Smooth muscle cell of the brain vasculature (primary cell): ENCODE results near the gene MYBPC2.
A peak's percentile ranks its signal among the peaks of the same experiment; 100 is the strongest.
"Not testable (repeated sequence)": the region's sequence is repeated elsewhere in the genome, so short reads cannot be mapped to it uniquely, and the experiment has no call there.

ENCODE experiments used
- DNase-seq: peaks from one replicate; pipeline ENCODE4 v3.0.0-alpha.2; 2012; ENCODE audit warnings: low read depth, low spot score

The MYBPC2 gene

DNA sequence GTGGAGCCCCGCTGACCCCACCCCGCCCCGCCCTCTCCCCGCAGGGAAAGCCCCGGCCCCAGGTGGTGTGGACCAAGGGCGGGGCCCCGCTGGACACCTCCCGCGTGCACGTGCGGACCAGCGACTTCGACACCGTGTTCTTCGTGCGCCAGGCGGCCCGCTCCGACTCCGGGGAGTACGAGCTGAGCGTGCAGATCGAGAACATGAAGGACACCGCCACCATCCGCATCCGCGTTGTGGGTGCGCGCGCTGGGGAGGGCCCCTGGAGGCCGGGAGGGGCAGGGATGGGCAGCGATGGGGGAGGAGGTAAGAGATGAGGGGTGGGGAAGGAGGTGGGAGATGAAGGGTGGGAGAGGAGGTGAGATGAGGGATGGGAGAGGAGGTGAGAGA lies 26.4 kb downstream of the MYBPC2 start:
- no peak for DNase-seq

DNA sequence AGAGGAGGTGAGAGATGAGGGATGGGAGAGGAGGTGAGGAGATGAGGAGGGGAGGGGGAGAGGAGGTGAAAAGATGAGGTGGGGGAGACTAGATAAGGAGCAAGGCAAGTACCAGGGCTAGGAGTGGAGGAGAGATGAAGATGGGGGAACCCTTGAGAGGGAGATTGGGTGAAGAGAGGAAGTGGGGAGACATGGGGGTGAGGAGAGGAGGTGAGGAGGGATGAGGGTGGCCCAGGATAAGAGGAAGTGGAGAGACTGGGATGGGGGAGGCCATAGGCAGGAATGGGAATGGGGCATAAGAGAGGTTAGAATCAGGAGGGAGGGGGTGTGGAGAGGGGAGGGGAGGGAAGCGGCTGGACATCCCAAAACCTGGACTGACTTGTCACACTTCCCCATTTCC lies 26.9 kb downstream of the MYBPC2 start:
- no peak for DNase-seq

DNA sequence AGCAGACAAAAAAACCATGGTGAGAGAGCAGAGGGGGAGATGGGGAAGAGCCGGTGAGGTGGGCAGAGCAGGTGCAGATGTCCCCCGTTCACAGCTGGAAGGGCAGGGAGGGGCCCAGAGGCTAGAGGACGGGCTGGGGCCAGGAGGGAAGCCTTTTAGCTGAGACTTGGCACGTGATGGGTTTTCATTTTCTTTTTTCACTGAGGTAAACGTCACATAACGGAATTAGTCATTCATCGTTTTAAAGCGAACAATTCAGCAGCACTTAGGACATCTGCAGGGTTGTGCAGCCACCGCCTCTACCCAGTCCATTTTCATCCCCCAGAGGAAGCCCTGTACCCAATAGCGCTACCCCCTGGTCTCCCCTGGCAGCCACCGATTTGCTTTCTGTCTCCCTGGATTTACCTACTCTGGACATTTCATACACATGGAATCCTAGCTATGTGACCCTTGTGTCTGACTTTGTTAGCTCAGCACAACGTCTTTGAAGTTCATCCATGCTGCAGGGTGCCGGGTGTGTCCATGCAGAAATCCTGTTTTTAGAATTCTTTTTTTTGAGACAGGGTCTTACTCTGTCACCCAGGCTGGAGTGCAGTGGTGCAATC lies 27.6 kb downstream of the MYBPC2 start:
- DNase-seq = no peak

DNA sequence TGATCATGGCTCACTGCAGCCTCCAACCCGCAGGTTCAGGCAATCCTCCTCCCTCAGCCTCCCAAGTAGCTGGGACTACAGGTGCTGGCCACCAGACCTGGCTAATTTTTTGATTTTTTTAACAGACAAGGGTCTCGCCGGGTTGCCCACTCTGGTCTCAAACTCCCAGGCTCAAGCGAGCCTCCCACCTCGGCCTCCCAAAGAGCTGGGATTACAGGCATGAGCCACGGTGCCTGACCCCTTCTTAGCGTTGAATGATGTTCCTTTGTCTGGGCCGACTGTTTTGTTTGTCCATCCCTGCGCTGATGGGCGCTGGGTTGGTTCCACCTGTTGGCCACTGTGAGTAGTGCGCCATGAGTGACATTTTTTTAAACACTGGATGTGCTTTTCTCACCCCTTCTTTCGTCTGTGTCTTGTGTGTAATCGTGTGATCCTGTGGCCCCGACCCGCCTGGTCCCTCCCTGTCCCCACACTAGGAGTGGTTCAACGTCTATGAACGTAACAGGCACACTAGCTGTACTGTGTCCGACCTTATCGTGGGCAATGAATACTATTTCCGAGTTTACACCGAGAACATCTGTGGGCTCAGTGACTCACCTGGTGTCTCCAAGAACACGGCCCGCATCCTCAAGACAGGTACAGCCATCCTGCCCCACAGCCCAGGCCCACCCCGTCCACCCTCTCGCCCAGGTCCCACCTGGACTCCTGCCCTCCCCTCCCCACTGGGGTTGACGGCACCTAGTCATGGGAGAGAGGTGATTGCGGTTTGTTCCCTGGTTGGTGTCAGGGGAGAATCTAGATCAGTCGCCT lies 28.6 kb downstream of the MYBPC2 start:
- peak; percentile 23 for DNase-seq

DNA sequence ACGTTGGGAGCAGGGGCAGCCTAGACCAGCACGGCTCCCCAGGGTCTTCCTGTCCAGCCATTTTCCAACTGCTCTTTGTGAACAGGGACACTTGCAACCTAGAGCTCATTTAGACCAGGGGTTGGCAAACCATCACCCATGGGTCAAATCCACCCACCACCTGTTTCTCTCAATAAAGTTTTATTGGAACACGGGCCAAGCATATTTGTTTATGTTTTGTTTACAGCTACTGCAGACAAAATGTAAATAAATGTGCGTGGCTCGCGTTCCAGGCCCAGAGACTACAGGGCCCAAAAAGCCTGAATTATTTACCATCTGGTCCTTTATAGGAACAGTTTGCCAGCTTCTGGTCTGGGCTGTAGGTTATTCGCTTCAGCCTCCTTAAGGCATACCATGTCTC lies 30.3 kb downstream of the MYBPC2 start:
- DNase-seq = no peak

DNA sequence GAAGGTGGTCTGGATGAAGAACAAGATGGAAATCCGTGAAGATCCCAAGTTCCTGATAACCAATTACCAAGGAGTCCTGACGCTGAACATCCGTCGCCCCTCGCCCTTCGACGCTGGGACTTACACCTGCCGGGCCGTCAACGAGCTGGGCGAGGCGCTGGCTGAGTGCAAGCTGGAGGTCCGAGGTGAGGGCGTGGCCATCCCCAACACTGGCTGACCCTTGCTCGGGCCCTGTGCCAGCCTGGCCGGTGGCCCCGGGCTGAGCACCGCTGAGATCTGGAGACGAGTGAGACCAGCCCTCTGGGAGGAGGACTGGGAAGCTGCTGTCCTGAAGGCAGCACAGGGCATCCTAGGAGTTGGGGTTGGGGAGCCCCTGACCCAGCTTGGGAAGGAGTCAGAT lies 31.7 kb downstream of the MYBPC2 start:
- DNase-seq = no peak

DNA sequence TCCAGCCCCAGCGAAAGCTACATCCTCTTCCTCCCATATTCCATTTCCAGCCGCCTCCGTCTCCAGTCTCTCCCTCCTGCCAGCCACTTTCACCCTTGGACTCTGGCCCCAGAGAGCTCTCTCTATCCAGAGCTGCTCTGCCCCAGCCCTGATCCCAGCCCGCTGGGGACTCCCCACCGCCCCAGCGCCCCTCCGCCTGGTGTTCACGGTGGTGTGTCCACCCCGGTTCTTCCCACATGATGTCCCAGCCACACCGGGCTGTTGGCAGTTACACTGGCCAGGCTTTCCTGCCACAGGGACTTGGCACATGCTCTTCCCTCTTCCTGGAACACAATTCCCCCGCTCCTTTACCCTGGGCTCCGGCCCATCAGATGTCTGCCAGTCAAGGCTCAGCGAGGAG lies 32.3 kb downstream of the MYBPC2 start:
- DNase-seq = no peak

DNA sequence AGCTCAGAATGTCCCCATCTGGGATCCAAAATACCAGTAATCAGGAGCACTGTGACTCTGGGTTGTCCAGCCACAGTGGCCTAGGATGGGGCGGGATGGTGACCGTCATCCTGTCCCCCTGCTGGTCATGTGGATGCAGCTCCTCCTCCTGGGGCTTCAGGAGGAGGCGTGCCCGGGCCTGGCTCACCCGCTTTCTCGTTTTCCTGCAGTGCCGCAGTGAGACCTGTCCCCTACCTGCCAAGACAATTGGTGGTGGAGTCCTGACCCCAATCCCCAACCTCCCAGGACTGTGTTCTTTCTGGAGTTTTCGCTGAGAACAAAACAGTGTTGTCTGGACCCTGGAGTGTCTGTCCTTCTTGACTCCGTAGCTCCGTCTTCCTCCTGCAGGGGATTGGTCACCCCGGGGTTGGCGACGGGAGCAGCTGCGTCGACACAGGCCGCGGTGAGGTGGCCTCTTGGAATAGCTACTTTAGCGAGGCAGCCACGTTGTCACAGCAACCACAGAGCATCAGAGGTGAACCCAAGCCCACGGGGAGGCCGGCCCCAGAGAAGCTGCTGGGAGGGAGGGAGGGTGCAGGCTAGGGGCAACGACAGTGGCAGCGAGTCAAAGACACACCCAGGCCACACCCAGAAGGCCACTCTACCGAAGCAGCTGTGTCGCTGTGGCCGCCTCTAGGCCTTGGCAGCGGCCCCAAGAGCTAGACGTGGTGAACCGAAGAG lies 33.5 kb downstream of the MYBPC2 start:
- no peak for DNase-seq

DNA sequence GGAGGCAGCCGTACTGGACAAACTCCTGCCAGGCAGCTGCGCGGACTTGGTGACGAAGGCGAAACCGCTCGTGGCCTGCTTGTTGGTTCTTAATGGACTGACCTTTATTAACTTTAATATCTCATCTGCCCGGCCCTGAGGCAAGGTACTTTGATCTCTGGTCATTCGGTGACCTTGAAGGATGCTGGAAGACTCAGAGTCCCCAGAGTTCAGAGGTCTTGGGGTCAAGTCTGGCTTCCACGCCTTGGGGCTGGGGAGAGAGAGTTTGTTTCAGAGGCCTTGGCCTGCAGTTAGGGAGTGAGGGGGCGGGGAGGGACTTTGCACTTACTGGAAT lies 34.0 kb downstream of the MYBPC2 start:
- DNase-seq = no peak

DNA sequence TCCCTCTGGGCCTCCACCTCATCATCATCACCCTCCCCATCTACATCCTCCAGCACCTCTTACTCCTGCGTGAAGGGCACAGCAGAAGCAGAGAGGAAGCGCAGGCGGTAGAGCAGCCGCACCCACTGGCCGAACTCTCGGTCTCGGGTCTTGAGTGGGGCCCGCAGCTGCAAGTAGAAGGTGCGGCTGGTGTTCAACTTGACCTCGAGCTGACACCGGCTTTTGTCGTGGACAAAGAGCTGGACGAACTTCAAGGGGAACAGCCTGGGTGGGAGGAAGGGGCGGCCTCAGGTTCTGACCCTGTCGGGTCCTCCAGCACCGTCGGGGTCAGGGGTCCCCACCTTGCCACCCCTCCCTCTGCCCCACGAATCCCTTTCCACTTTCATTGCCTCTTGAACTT lies 34.9 kb downstream of the MYBPC2 start:
- no peak for DNase-seq

DNA sequence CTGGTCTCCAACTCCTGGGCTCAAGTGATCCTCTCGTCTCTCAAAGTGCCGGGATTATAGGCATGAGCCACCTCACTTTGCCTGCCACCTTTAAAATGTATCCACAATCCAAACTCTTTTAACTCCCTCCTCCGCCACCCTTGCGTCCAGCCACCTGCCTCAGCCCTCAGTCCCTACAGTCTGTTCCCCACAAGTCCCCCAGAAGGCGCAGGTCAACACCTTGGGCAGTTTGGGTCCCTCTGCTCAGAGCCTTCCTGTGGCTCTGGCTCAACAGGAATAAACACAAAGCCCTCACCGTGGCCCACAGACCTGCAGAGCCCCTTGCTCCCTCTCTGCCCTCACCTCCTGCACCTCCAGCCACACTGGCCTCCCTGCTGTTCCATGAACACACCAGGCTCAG lies 36.1 kb downstream of the MYBPC2 start:
- DNase-seq = no peak

DNA sequence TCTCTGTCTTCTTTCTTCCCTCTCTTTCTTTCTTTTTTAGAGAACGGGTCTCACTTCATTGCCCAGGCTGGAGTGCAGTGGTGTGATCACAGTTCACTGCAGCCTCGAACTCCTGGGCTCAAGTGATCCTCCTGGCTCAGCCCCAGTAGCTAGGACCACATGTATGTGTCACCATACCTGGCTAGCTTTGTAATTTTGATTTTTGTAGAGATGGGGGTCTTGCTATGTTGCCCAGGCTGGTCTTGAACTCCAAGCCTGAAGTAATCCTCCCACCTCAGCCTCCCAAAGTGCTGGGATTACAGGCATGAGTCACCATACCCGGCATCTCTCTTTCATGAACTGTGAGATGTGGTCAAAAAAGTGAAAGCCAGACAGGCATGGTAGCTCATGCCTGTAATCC lies 40.6 kb downstream of the MYBPC2 start:
- DNase-seq = not testable (repeated sequence)

DNA sequence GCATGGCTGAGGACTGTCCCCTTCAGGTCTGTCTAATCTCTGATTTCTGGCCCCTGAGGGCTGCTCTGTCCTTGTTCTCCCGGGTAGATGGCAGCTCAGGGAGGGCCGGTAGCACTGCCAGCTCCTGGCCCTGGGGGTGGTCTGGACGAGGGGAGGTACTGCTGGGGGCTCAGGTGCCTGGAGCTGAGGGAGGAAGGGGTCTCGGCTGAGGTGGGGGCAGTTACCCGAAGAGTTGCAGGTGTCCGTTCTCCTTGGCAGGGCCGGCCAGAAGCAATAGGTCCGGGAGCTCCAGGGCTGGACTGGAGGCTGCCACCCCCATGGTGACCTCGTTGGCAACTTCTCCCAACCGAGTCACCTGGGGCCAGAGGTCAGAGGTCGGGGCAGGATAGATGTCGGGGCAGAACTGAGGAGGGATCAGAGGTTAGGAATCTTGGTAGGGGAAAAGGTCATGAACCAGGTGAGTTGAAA lies 42.4 kb downstream of the MYBPC2 start:
- no peak for DNase-seq

DNA sequence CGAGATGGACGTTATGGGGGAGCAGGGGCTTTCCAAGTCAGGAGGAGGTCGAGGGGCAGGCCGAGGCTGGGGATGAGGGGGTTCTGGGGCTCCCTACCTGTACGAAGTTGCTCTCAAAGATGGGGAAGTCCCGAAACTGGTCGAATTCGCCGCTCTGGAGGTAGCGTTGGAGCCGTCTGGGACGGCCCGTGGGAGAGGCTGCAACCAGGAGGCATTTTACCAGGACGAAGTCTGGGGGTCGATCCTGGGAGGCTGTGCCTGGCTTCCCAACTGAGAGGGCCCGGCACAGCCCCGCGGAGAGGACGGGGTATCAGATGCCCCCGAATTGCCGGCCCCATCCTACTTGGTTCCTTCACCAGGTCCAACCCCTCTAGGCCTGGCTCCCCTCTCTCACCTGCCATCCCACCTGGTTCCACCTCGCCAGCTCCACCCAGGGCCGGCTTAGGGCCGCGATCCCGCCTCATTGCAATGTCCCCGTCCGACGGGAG lies 43.1 kb downstream of the MYBPC2 start:
- DNase-seq = no peak

DNA sequence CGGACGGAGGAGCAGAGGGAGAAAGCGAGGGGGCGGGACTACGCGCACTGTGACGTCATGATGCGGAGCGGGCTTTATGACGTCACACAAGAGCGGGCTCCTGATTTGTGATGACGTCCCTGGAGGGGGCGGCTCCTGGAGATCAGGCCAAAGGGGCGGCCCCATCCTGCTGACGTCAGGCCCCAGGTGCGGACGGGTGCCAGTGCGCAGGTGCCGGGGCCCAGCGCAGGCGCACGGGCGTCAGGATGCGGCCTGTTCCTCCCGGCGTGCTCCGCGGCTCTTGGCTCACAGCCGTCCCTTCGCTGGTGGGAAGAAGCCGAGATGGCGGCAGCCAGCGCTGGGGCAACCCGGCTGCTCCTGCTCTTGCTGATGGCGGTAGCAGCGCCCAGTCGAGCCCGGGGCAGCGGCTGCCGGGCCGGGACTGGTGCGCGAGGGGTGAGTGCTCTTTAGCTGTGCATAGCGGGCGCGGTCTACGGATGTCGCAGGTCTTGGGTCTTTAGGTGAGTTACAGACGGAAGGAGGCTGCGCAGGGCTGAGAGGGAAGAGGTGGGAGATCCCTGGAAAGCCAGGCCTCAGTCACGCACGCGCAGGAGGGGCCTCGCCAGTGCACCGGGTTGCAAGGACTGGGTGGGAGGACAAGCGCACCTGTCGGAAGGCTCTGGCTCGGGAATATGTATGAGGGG lies 43.7 kb downstream of the MYBPC2 start, which contains the start of the genes EMC10 and GARIN5A:
TSS of gene EMC10 (plus strand) at position 284 of the 683 bp plus-strand sequence. CDS start at position 322, 38 bp downstream.
TSS of gene GARIN5A (minus strand) at position 625 of the 683 bp plus-strand sequence. CDS start at position 165, 460 bp downstream.
- DNase-seq = peak; percentile 70

DNA sequence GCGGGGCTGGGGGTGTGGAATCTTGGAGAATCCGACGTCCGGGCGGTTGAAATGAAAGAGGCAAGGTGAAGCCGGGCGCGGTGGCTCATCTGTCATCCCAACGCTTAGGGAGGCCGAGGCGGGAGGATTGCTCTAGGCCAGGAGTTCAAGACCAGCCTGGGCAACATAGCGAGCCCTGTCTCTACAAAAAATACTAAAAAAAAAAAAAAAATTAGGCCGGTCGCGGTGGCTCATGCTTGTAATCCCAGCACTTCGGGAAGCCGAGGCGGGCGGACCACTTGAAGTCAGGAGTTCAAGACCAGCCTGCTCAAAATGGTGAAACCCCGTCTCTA lies 44.2 kb downstream of the MYBPC2 start:
- no peak for DNase-seq

DNA sequence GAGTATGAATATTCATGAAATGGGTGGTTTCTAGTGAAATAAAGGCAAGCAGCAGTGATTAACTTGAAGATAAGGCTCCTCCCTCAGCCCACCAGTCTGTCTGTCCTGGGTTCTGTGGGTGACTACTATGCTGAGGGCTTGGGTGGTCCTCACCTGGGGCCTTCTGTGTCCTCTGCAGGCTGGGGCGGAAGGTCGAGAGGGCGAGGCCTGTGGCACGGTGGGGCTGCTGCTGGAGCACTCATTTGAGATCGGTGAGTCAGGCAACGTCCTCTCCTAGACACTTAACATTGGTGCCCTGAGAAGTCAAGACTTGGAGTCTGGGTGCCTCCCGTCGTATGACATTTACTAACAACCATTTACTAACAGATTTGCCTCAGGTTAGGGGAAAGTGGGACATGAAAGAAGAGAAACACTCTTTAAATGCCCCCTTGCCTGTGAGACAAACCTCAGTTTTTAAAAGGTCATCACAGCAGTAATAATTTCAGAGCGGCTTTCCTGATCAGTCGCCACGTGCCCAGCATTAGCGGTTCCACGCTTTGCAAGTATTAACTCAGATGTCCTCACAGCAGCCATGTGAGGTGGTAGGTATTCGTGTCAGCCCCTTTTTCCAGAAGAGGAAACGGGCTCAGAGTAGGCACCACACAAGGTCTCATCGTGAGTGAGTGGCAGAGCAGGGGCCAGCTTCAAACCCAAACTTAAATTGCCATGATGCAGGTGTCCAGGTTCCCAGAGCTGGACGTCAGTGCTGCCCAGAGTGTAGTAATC lies 45.2 kb downstream of the MYBPC2 start:
- DNase-seq = no peak

DNA sequence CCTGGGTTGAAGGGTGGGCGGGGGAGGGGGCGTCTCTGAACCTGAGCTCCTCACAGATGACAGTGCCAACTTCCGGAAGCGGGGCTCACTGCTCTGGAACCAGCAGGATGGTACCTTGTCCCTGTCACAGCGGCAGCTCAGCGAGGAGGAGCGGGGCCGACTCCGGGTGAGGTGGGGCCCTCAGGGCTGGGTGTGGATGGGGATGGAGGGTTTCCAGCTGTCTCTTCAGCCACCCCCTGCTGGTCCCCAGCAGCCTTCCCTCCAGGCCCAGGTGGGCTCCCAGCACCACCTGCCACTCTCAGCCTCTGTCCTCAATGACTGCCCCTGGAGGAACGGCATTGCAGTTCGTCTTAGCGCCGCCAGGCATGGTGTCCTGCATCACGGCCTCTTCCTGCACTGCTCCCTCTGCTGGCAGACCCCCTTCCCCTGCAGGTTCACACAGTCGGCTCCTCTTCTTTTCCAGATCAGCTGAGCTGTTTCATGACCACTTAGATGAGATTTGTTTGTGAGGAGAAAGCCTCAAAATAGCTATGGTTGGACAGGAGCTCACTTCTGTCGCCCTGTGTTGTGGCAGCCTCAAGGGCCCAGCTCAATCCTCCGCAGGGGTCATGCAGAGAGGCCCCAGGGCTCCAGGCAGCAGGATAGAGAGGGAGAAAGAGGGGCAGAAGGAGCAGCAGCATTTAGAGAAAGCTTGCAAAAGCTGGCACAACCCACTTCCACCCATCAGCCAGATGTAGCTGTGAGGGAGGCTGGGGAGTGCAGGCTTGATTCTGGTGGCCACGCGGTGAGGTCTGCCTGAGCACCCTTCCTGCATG lies 46.4 kb downstream of the MYBPC2 start:
- no peak for DNase-seq

DNA sequence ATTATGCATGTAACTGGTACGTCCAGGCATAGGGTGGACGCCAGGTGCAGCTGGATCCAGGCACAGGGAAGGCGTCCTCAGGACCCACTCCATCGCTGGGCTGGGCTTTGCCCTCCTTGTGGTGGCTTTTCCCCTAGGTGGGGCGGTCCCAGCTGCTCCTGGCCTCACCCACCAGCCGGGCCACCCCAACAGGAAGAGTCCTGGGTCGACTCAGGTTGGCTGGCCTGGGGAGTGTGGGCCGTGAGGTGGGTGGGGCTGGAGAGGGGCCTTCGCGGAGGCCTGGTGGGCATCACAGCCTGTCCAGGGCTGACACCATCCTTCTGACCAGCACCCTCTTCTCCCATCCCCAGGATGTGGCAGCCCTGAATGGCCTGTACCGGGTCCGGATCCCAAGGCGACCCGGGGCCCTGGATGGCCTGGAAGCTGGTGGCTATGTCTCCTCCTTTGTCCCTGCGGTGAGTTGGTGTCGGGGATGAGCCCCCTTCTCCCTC lies 47.1 kb downstream of the MYBPC2 start:
- DNase-seq = no peak
